Ishikawa (cell line): ENCODE data around the gene LDHD.

Experiments
- CEBPB ChIP-seq: IDR thresholded peaks from 2 replicates; pipeline ENCODE4 v1.6.1; 2012
- CREB1 ChIP-seq: IDR thresholded peaks from 2 replicates; pipeline ENCODE4 v1.6.1; 2012; ENCODE audit warnings: low read depth
- EGR1 ChIP-seq: IDR thresholded peaks from 2 replicates; pipeline ENCODE4 v1.6.1; 2012
- EP300 ChIP-seq: IDR thresholded peaks from 2 replicates; pipeline ENCODE4 v1.6.1; 2012; ENCODE audit warnings: borderline replicate concordance
- FOXM1 ChIP-seq: IDR thresholded peaks from 2 replicates; pipeline ENCODE4 v1.6.1; 2012; ENCODE audit warnings: low read depth, borderline replicate concordance
- MAX ChIP-seq: IDR thresholded peaks from 2 replicates; pipeline ENCODE4 v1.6.1; 2012
- NFIC ChIP-seq: IDR thresholded peaks from 2 replicates; pipeline ENCODE4 v1.6.1; 2012
- RAD21 ChIP-seq: IDR thresholded peaks from 2 replicates; pipeline ENCODE4 v1.6.1; 2012; ENCODE audit warnings: low read depth
- REST ChIP-seq: IDR thresholded peaks from 2 replicates; pipeline ENCODE4 v1.6.1; 2012; ENCODE audit warnings: low read depth, mild to moderate bottlenecking
- TAF1 ChIP-seq: IDR thresholded peaks from 2 replicates; pipeline ENCODE4 v1.6.1; 2012; ENCODE audit warnings: low read depth, mild to moderate bottlenecking
- TCF12 ChIP-seq: IDR thresholded peaks from 2 replicates; pipeline ENCODE4 v1.6.1; 2012; ENCODE audit warnings: low read depth
- TEAD4 ChIP-seq: IDR thresholded peaks from 2 replicates; pipeline ENCODE4 v1.6.1; 2012
- YY1 ChIP-seq: IDR thresholded peaks from 2 replicates; pipeline ENCODE4 v1.6.1; 2012; ENCODE audit warnings: low read depth
- ZBTB7A ChIP-seq: IDR thresholded peaks from 2 replicates; pipeline ENCODE4 v1.6.1; 2012; ENCODE audit warnings: low read depth
- TF ChIP-seq, protein P1 (sequence below): IDR thresholded peaks from 2 replicates; pipeline ENCODE4 v1.6.1; 2012

LDHD gene

DNA sequence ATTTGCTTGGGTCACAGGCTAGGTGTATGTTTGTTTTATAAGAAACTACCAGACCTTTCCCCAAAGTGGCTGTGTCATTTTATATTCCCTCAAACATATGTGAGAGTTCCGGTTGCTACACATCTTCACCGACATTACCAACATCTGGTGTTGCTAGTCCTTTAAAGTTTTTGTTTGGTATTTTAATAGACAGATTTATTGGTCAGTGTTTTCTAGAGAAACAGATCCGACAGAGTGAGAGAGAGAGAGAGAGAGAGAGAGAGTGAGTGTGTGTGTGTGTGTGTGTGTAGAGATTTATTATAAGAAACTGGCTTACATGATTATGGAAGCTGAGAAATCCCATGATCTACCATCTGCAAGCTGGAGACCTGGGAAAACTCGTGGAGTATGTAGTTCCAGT lies 31.0 kb downstream of the LDHD start:
- no peak for TF ChIP-seq YY1
- no peak for TF ChIP-seq TCF12
- TF ChIP-seq FOXM1: no peak

DNA sequence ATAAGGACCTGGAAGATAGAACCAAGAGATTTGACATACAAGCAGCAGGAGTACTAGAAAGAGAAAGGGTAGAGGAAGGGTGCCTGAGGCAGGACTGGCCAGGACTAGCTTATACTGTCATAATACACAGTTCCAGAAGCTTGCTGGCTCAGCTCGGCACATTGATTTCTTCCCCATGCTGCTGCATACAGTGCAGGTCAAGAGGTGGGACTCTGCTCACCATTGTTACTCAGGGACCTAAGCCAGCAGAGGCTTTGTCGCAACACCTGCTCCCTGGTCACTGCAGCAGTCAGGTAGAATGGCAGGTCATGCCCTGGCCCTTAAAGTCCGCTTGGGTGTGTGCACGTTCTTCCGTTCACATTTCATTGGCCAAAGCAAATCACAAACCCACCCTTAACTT lies 32.8 kb downstream of the LDHD start:
- TF ChIP-seq, protein P1, sequence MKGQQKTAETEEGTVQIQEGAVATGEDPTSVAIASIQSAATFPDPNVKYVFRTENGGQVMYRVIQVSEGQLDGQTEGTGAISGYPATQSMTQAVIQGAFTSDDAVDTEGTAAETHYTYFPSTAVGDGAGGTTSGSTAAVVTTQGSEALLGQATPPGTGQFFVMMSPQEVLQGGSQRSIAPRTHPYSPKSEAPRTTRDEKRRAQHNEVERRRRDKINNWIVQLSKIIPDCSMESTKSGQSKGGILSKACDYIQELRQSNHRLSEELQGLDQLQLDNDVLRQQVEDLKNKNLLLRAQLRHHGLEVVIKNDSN: no peak
- TF ChIP-seq CEBPB (no peak), ZBTB7A (no peak), REST (no peak), RAD21 (no peak), NFIC (no peak), TEAD4 (no peak), TAF1 (no peak), FOXM1 (no peak), MAX (no peak), EP300 (no peak), TCF12 (no peak), EGR1 (no peak), YY1 (no peak), CREB1 (no peak)

DNA sequence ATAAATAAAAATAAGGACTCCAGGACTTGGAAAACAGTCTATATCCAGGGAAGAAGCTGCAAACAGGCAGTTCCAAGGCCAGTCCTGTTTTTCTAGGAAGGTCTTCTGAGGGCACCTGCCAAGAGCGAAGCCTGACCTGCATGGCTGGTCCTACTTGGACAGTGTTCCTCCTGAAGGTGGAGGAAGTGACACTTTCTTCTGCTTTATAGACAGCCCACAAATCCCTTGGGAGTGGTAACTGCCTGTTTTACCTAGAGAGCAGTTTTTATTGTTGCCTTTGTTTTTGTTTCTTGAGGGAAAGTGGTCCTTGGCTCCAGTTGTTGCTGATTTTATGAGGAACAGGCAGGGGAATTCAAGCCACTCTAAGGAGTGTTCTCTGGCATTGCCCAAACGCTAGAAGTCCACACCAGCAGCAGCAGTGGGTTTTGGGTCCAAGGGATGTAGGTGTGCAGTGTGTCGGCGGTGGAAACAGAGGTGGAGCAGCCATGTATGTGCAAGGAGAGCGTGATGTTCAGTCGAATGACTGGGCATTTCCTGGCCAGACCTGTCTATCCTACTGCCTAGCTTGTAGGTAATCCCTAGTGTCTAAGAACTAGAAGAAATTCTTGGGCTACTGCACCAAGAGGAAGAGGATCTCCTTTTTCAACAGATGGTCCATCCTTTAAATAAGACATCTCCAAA lies 35.3 kb downstream of the LDHD start:
- TF ChIP-seq NFIC (no peak), CEBPB (no peak), RAD21 (no peak), TCF12 (no peak), TAF1 (no peak), REST (no peak), YY1 (no peak), FOXM1 (no peak), CREB1 (no peak), ZBTB7A (no peak), EP300 (no peak), TEAD4 (no peak), EGR1 (no peak), MAX (no peak)
- TF ChIP-seq, protein P1: no peak

DNA sequence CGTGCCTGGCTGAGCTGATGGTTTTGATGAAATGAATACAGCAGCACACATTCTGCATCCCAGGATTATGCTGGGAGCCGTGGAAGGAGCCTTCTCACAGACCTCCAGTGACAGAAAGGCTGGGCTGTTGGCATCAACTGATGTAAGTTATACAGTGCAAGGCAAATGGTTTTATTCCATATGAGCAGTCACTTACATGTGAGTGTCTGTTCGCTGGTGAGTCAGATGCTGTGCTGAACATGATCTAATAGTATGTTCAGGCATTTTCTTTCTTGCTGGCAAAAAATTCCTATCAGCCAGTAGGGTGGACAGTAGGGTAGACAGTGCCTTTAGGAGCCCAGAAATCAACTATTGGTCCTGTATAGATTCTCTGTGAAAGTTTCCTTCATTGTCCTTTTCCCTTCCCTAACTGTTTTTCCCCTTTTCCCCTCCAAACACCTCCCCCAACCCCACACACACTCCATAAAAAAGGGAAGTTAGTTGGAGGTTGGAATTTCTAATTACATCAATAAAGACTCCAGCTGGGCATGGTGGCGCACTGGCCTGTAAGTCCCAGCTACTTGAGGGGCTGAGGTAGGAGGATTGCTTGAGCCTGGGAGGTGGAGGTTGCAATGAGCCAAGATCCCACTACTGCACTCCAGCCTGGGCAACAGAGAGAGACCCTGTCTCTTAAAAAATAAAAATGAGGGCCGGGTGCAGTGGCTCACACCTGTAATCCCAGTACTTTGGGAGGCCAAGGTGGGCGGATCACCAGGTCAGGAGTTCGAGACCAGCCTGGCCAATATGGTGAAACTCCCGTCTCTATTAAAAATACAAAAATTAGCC lies 36.2 kb downstream of the LDHD start:
- no peak for TF ChIP-seq TEAD4
- TF ChIP-seq REST: no peak
- no peak for TF ChIP-seq RAD21
- no peak for TF ChIP-seq TCF12
- TF ChIP-seq NFIC: no peak
- no peak for TF ChIP-seq EGR1
- TF ChIP-seq YY1: no peak
- TF ChIP-seq CREB1: no peak
- no peak for TF ChIP-seq ZBTB7A
- no peak for TF ChIP-seq FOXM1
- TF ChIP-seq MAX: no peak
- TF ChIP-seq EP300: no peak
- TF ChIP-seq, protein P1: no peak
- no peak for TF ChIP-seq TAF1
- no peak for TF ChIP-seq CEBPB
